ENCODE results near the gene ARHGAP36. TPM values are rescaled to one million over a fixed set of nuclear protein-coding genes. Genes with fewer than 3 reads are reported as not detected.

Gene ARHGAP36
- total and polyA plus RNA-seq, 9 of the 15 experiments (the other 6 are each of a cell fraction or from before 2014, with no cell fraction given): not detected

DNA sequence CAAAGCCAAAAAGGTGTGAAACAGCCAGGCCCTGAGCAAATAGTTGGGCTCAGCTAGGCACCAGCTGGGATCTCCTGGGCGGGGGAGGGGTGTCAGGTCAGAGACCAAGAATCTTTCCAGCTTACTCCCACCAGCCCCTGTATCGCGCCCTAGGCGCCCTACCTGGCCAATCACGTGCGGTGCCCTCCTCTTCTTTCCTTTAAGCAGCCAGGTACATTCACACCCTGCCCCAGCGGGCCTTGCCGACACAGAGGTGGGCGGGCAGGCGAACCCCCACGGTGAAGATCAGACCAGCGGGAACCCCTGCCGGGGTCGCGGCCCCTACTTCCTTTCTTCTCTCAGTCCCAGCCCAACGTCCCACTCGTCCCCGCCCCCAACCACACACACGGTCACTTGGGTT, 9.1 kb downstream of the ARHGAP36 start:
- Histone ChIP-seq H3K79me2 (ENCODE audit: control insufficient read depth, insufficient read depth, low read length) (no peaks in the 10 kb centered on the region), H2AFZ (ENCODE audit: low read depth, low read length) (no peak overlapping the region), H4K20me1 (replicated peaks; ENCODE audit: control insufficient read depth, insufficient read depth, low read length) (no peaks in the 10 kb centered on the region), H3K9ac (ENCODE audit: insufficient read depth in 1 of 2, low read depth in 2 of 2, low read length in 2 of 2) (no peak overlapping the region), H3K27ac (ENCODE audit: extremely low read depth, low read depth, low read length) (no peak overlapping the region), H3K27me3 (ENCODE audit: control insufficient read depth in 2 of 2, insufficient read depth in 2 of 2, low read length in 2 of 2) (peaks cover 0 to 23% of the 10 kb centered on the region in 2 experiments; a peak in 3 of 5 replicates), H3K9me3 (replicated peaks; ENCODE audit: control insufficient read depth, insufficient read depth, low read depth, low read length) (no peaks in the 10 kb centered on the region), H3K4me3 (no peak overlapping the region), H3K9me1 (ENCODE audit: control insufficient read depth, insufficient read depth, low read length) (no peaks in the 10 kb centered on the region), H3K36me3 (ENCODE audit: control insufficient read depth, insufficient read depth, low read length) (no peaks in the 10 kb centered on the region), H3K4me1 (replicated peaks in 1 of 2; ENCODE audit: control insufficient read depth in 2 of 2, insufficient read depth in 2 of 2, low read length in 2 of 2) (no peaks in the 10 kb centered on the region; a peak in 1 of 5 replicates), H3K4me2 (ENCODE audit: insufficient read depth, low read length) (no peak overlapping the region)
- DNase-seq (ENCODE audit: extremely low read depth in 1 of 4, low spot score in 3 of 4) (no peak), FAIRE-seq (no peak), ATAC-seq (no peak)
- intact Hi-C loops (cut with micrococcal nuclease) (loop anchor here (5.0 kb wide), 1 partner anchor 610 kb away; no protein-coding TSS in a partner anchor), in situ Hi-C loops (cut with MboI) (no loop called here)
- BruUV-seq (replicated peaks): no TSS peak
- POLR2A ChIA-PET: interaction anchor here (0.5 kb wide), 1 partner anchor 608 kb away, joined by 4 read pairs; no protein-coding TSS in a partner anchor
- TF ChIP-seq U2AF1 (optimal IDR thresholded peaks at IDR 0.05; ENCODE audit: low read depth, low read length) (no peak), NUFIP1 (IDR thresholded peaks at IDR 0.05; ENCODE audit: partially characterized antibody) (no peak), TAF15 (IDR thresholded peaks at IDR 0.05; ENCODE audit: low read depth, low read length) (no peak), ZNF586 (CRISPR knock-in tag; conservative IDR thresholded peaks at IDR 0.05) (no peak)
- 0% methylated on average over 2 of the region's 19 CpGs for WGBS (ENCODE audit: insufficient coverage, low coverage, missing lambda C conversion rate)
- CTCF ChIA-PET (ENCODE audit: low intra/inter-chr PET ratio): no interaction called here

Measured in K562 (cell line).